HepG2 (cell line): Measurements from ENCODE around the gene CTTNBP2NL. TPM values are rescaled to one million over a fixed set of nuclear protein-coding genes. Genes with fewer than 3 reads are reported as not detected.

Experiments
- ATAC-seq: fragments of 200-7000 bp; cut with Tn5 transposase; 3 replicates; pipeline ENCODE4 v1.9.1; 2020; ENCODE audit warnings: mild to moderate bottlenecking, moderate library complexity
- BruUV-seq: library from RNA; stranded (reverse); fragments of 400-500 nt; replicated peaks from 2 replicates; lab custom pipeline; 2021; lab: Mats Ljungman, UMichigan
- CTCF ChIA-PET: fragments of 300-600 bp; formaldehyde crosslinking; extraction: SDS; loops from one replicate; lab custom pipeline; 2021; ENCODE audit warnings: low total read pairs, inconsistent platforms, low intra/inter-chr PET ratio; lab: Yijun Ruan, JAX
- POLR2A ChIA-PET: fragments of 350-600 bp; sonication (Branson Sonifier 250); formaldehyde crosslinking; loops from one replicate; lab custom pipeline; 2020; ENCODE audit warnings: antibody characterized with exemption, inconsistent platforms; lab: Yijun Ruan, JAX
- DNase-seq: peaks from one replicate; pipeline ENCODE4 v3.0.0-alpha.2; 2015; ENCODE audit warnings: low spot score
- FAIRE-seq: peaks from 3 replicates; lab custom pipeline; 2011; peaks lifted over from hg19 to GRCh38; lab: Jason Lieb, UNC
- H2AFZ ChIP-seq: one replicate; pipeline ENCODE4 v1.6.1; 2011; ENCODE audit warnings: low read length, inconsistent platforms
- H3K27ac ChIP-seq: fragments of 300-600 bp; 3 replicates; pipeline ENCODE4 v1.8.0; 2011; ENCODE audit warnings: mixed run types, mild to moderate bottlenecking, mixed read lengths, low read length, inconsistent platforms; ENCODE audit not compliant: insufficient read depth; ENCODE audit errors: extremely low read length
- H3K27me3 ChIP-seq, 2 experiments: fragments of 200-600 bp in 1 of 2; 2 replicates in 1 of 2; 3 replicates in 1 of 2; pipeline versions ENCODE4 v1.6.0 to v1.8.0; 2011; ENCODE audit warnings: low read length in 2 of 2, mild to moderate bottlenecking in 2 of 2, moderate library complexity in 2 of 2, inconsistent platforms in 1 of 2; ENCODE audit not compliant: insufficient read depth in 2 of 2, control insufficient read depth in 1 of 2
- H3K36me3 ChIP-seq, 2 experiments: fragments of 200-600 bp in 1 of 2; replicated peaks in 1 of 2; 2 replicates in 1 of 2; 3 replicates in 1 of 2; pipeline versions ENCODE4 v1.5.1 to v1.8.0; 2011; ENCODE audit warnings: low read length in 2 of 2, inconsistent platforms in 1 of 2; ENCODE audit not compliant: insufficient read depth in 2 of 2, control insufficient read depth in 1 of 2
- H3K4me1 ChIP-seq: 2 replicates; pipeline ENCODE4 v1.5.1; 2012; ENCODE audit warnings: low read length, inconsistent platforms; ENCODE audit not compliant: insufficient read depth
- H3K4me2 ChIP-seq: 2 replicates; pipeline ENCODE4 v1.6.0; 2011; ENCODE audit warnings: low read depth, low read length, inconsistent platforms
- H3K4me3 ChIP-seq, 3 experiments: fragments of 200-600 bp in 1 of 3; sonication (generic), shearing (Covaris generic) in 1 of 3; replicated peaks in 1 of 3; 2 replicates each; pipeline ENCODE4 v1.5.1; 2011 to 2016; ENCODE audit warnings: low read length in 3 of 3, inconsistent platforms in 2 of 3, low read depth in 2 of 3, mild to moderate bottlenecking in 2 of 3, control low read depth in 1 of 3, mixed read lengths in 1 of 3; ENCODE audit not compliant: insufficient read depth in 1 of 3
- H3K79me2 ChIP-seq: one replicate; pipeline ENCODE4 v1.6.1; 2011; ENCODE audit warnings: low read length, inconsistent platforms; ENCODE audit not compliant: insufficient read depth
- H3K9ac ChIP-seq: 2 replicates; pipeline ENCODE4 v1.6.0; 2011; ENCODE audit warnings: mild to moderate bottlenecking, low read depth, low read length, inconsistent platforms; ENCODE audit not compliant: insufficient read depth
- H3K9me3 ChIP-seq: 2 replicates; pipeline ENCODE4 v1.5.1; 2012; ENCODE audit warnings: mild to moderate bottlenecking, low read length
- H4K20me1 ChIP-seq: 2 replicates; pipeline ENCODE4 v1.6.0; 2011; ENCODE audit warnings: inconsistent platforms, mild to moderate bottlenecking, low read length, moderate library complexity; ENCODE audit not compliant: insufficient read depth
- ARID5B ChIP-seq: IDR thresholded peaks from 2 replicates; pipeline ENCODE4 v1.4.0; 2020; ENCODE audit warnings: mild to moderate bottlenecking, missing genetic modification reagents
- ARNTL ChIP-seq: sonication (generic); formaldehyde crosslinking; IDR thresholded peaks from 2 replicates; pipeline ENCODE4 v1.4.0; 2020; ENCODE audit warnings: mild to moderate bottlenecking, missing genetic modification reagents
- BHLHE40 ChIP-seq: IDR thresholded peaks from 2 replicates; pipeline ENCODE4 v1.6.1; 2011; ENCODE audit warnings: low read length, improper control_type of control experiment
- ETV5 ChIP-seq: IDR thresholded peaks from 2 replicates; pipeline ENCODE4 v1.6.1; 2018; ENCODE audit warnings: missing biosample characterization, missing genetic modification reagents, inconsistent platforms, borderline replicate concordance
- MIER3 ChIP-seq: IDR thresholded peaks from 2 replicates; pipeline ENCODE4 v1.6.1; 2016; ENCODE audit warnings: missing compliant biosample characterization, borderline replicate concordance
- PCBP2 ChIP-seq: fragments of 200-400 bp; formaldehyde crosslinking; optimal IDR thresholded peaks from 2 replicates; pipeline ENCODE3; 2018; ENCODE audit warnings: low read length, low read depth; ENCODE audit not compliant: poor library complexity, severe bottlenecking
- WIZ ChIP-seq: sonication (generic); formaldehyde crosslinking; IDR thresholded peaks from 2 replicates; pipeline ENCODE4 v1.5.1; 2020; ENCODE audit warnings: mild to moderate bottlenecking, missing genetic modification reagents
- ZFAT ChIP-seq: sonication (generic); formaldehyde crosslinking; conservative IDR thresholded peaks from 2 replicates; pipeline ENCODE4 v1.8.1; 2023; ENCODE audit warnings: missing genetic modification reagents, inconsistent platforms
- ZMAT3 ChIP-seq: sonication (generic); formaldehyde crosslinking; conservative IDR thresholded peaks from 2 replicates; pipeline ENCODE4 v1.7.0; 2021; ENCODE audit warnings: missing genetic modification reagents
- ZNF10 ChIP-seq: sonication (generic); formaldehyde crosslinking; IDR thresholded peaks from 2 replicates; pipeline ENCODE4 v1.4.0; 2020; ENCODE audit warnings: mild to moderate bottlenecking, low read depth, missing genetic modification reagents, borderline replicate concordance
- ZNF547 ChIP-seq: sonication (generic); formaldehyde crosslinking; IDR thresholded peaks from 2 replicates; pipeline ENCODE4 v1.5.1; 2020; ENCODE audit warnings: mild to moderate bottlenecking, missing genetic modification reagents
- ZNF891 ChIP-seq: sonication (generic); formaldehyde crosslinking; IDR thresholded peaks from 2 replicates; pipeline ENCODE4 v1.5.0; 2020; ENCODE audit warnings: mild to moderate bottlenecking, missing genetic modification reagents
- WGBS: methylation state at CpG from one replicate; pipeline ENCODE4 v1.1.6; 2017; ENCODE audit warnings: low lambda C conversion rate; 5-methylcytosine and 5-hydroxymethylcytosine counted together
- in situ Hi-C: cut with HindIII; loops from 2 replicates; pipeline ENCODE4 v1.10.0; 2017; ENCODE audit warnings: low pct_unique_long_range_greater_than_20kb; ENCODE audit not compliant: extremely low pct_ligation_motif_present
- intact Hi-C: fragments of 100-400 bp; cut with micrococcal nuclease; formaldehyde crosslinking; loops from one replicate; pipeline ENCODE4 v1.10.0; 2022; ENCODE audit not compliant: unreplicated experiment
- polyA plus RNA-seq, 8 experiments: library from polyadenylated mRNA; depleted of rRNA in 3 of 8; stranded (reverse) in 7 of 8; unstranded in 1 of 8; fragments of >200 nt; fragmentation: Illumina TruSeq in 4 of 8; extraction: Trizol in 4 of 8; gene quantifications; 2 replicates each; pipeline versions ENCODE4 v1.2.1 to v1.2.3, GENCODE V29; 2011 to 2016; ENCODE audit warnings: low read depth in 4 of 8, missing spikeins in 1 of 8, mixed read lengths in 1 of 8; ENCODE audit not compliant: insufficient read depth in 1 of 8
- total RNA-seq, 5 experiments: library from RNA; depleted of rRNA; stranded (reverse); fragments of >200 nt; fragmentation: Illumina TruSeq; extraction: Trizol; gene quantifications; 2 replicates each; pipeline ENCODE4 v1.2.3, GENCODE V29; 2016; ENCODE audit warnings: low read depth in 1 of 5

Gene CTTNBP2NL
- total and polyA plus RNA-seq, 2 of the 13 experiments (the other 11 are each of a cell fraction or from before 2014, with no cell fraction given), result 2.1 to 4.1 TPM

DNA sequence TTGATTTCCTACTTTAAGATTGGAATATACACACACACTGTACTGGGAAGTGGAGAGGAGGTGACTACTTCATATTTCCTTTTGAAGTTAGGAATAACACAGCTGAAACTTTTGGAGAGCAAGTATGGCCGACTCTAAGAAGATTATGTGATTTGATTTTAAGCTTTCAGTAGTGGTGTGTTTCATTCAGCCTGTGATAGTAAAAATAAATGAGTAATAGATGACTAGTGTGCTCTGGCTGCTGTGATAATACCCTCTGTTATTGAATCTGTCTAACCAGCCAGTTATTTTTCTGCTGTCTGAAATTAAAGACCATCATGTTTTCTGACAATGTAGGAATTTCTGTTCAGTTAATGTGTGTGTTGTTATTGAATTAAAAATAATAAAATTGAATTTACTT is 48.3 kb downstream of the CTTNBP2NL start:
- ChIA-PET POLR2A (no interaction called here), CTCF (no interaction called here)
- Histone ChIP-seq H4K20me1 (no peaks in the 10 kb centered on the region), H3K36me3 (peaks cover 1 to 5% of the 10 kb centered on the region in 2 experiments; a peak in 1 of 5 replicates), H3K4me3 (no peak overlapping the region), H3K79me2 (no peaks in the 10 kb centered on the region), H3K27ac (no peak overlapping the region), H3K9me3 (no peaks in the 10 kb centered on the region), H3K4me2 (no peak overlapping the region), H3K9ac (no peak overlapping the region), H3K4me1 (no peaks in the 10 kb centered on the region), H2AFZ (no peak overlapping the region), H3K27me3 (no peaks in the 10 kb centered on the region)
- intact Hi-C loops (no loop called here), in situ Hi-C loops (no loop called here)
- TF ChIP-seq ZNF10 (CRISPR knock-in tag) (no peak), MIER3 (no peak), ARNTL (CRISPR knock-in tag) (no peak), PCBP2 (no peak), ZMAT3 (CRISPR knock-in tag) (no peak), BHLHE40 (no peak)
- FAIRE-seq (no peak), ATAC-seq (no peak), DNase-seq (no peak)
- WGBS, result 100% methylated on average over 1 of the region's 1 CpG
- no TSS peak for BruUV-seq

GRCh38 chr1:112445596-112445995 is 49.6 kb downstream of the CTTNBP2NL start:
- DNase-seq (no peak), ATAC-seq (no peak), FAIRE-seq (no peak)
- CTCF ChIA-PET, result no interaction called here
- Histone ChIP-seq H3K4me2 (no peak overlapping the region), H4K20me1 (no peaks in the 10 kb centered on the region), H3K9ac (no peak overlapping the region), H2AFZ (no peak overlapping the region), H3K36me3 (peaks cover 1 to 14% of the 10 kb centered on the region in 2 experiments; a peak in 2 of 5 replicates), H3K4me3 (no peak overlapping the region), H3K9me3 (no peaks in the 10 kb centered on the region), H3K4me1 (no peaks in the 10 kb centered on the region), H3K79me2 (no peaks in the 10 kb centered on the region), H3K27ac (no peak overlapping the region), H3K27me3 (no peaks in the 10 kb centered on the region)
- no TSS peak for BruUV-seq
- POLR2A ChIA-PET, result no interaction called here
- TF ChIP-seq ARID5B (CRISPR knock-in tag), result no peak
- TF ChIP-seq ZNF547 (CRISPR knock-in tag), result no peak
- TF ChIP-seq WIZ (CRISPR knock-in tag), result no peak
- no peak for TF ChIP-seq ETV5
- no peak for TF ChIP-seq ZNF891 (CRISPR knock-in tag)
- no peak for TF ChIP-seq ZFAT (CRISPR knock-in tag)
- 92% methylated on average over 1 of the region's 1 CpG for whole genome bisulfite sequencing
- in situ Hi-C loops (no loop called here), intact Hi-C loops (no loop called here)
